ENCODE measurements around the gene SMIM12.

SMIM12 gene

DNA sequence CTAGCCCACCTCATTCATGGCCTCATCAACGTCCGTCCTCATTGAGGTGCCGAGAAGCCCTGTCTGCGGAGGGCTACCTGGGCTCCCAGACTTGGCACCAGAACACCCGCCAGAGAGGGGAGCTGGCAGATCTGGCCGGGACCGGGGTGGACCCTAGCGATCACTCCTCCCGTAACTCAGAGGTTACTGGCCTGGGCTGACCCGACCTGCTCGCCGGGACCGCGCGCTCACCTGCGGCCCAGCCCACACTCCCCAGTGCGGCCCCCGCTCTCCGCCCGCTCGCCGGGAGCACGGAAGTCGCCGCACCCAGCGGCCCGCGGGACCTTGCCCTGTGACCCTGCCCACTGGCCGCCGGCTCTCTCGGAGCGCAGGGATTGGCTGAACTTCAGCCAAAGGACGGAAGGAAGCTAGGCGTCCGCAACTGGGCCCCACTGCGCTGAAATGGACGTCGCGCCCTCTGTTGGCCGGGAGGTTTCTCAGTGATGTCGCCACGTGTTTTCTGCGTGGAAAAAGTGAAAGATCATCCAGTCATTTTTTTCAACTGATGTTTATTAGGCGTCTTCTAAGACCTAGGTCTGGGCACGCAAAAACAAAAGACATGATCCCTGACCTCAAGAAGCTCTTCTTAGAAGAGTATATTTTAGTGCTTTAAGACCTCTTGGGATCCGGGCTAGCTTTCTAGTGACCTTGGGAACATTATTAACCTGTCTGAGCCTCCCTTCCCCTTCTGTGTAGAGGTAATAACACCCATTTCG lies at the start of gene SMIM12:
Gene SMIM12 (minus strand): TSS at position 304 of the 755 bp plus-strand sequence. CDS start 3,772 bp downstream, outside the sequence.
- Histone ChIP-seq H3K27me3 (ENCODE audit: control insufficient read depth, insufficient read depth, low read length) (no peaks in the 10 kb centered on the region), H3K4me3 (ENCODE audit: low read length) (peak within 1 kb of the TSS; percentile 96), H3K36me3 (ENCODE audit: control insufficient read depth, insufficient read depth, low read length) (peaks cover 12% of the 10 kb centered on the region), H3K27ac (ENCODE audit: low read depth, low read length) (peak within 1 kb of the TSS; percentile 87), H3K4me1 (ENCODE audit: control insufficient read depth, insufficient read depth, low read length) (peaks cover 11% of the 10 kb centered on the region), H3K9ac (ENCODE audit: low read length) (peak within 1 kb of the TSS; percentile 63)

DNA sequence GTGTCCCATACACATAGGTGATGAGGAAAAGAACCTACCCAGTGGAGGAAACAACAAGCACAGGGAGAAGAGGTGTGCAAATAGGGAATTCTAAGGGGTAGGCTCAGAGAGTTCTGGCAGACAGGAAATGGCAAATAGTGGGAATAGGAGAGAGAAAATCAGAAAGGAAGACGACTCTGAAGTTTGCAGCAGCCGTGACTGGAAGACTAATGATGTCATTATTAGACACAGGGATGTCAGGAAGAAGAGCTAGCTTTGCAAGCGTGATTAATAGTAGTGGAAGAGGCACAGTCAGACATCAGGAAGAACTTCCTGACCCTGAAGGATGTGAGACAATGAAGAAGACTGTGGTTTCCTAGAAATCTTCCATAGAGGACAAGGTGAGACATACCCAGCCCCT lies 48.8 kb upstream of the SMIM12 start:
- Histone ChIP-seq H3K27ac (ENCODE audit: low read depth, low read length) (no peak overlapping the region), H3K9ac (ENCODE audit: low read length) (no peak overlapping the region), H3K4me3 (ENCODE audit: low read length) (no peak overlapping the region)

GRCh38 chr1:34907487-34908090 lies 48.0 kb upstream of the SMIM12 start:
- Histone ChIP-seq H3K9ac (ENCODE audit: low read length) (no peak overlapping the region), H3K36me3 (ENCODE audit: control insufficient read depth, insufficient read depth, low read length) (no peaks in the 10 kb centered on the region), H3K27me3 (ENCODE audit: control insufficient read depth, insufficient read depth, low read length) (no peaks in the 10 kb centered on the region), H3K27ac (ENCODE audit: low read depth, low read length) (no peak overlapping the region), H3K4me1 (ENCODE audit: control insufficient read depth, insufficient read depth, low read length) (no peaks in the 10 kb centered on the region), H3K4me3 (ENCODE audit: low read length) (no peak overlapping the region)

More for the DNA sequence above, 48.8 kb upstream of the SMIM12 start:
- no peaks in the 10 kb centered on the region for H3K4me1 ChIP-seq (ENCODE audit: control insufficient read depth, insufficient read depth, low read length)
- no peaks in the 10 kb centered on the region for H3K36me3 ChIP-seq (ENCODE audit: control insufficient read depth, insufficient read depth, low read length)
- H3K27me3 ChIP-seq (ENCODE audit: control insufficient read depth, insufficient read depth, low read length) = no peaks in the 10 kb centered on the region

DNA sequence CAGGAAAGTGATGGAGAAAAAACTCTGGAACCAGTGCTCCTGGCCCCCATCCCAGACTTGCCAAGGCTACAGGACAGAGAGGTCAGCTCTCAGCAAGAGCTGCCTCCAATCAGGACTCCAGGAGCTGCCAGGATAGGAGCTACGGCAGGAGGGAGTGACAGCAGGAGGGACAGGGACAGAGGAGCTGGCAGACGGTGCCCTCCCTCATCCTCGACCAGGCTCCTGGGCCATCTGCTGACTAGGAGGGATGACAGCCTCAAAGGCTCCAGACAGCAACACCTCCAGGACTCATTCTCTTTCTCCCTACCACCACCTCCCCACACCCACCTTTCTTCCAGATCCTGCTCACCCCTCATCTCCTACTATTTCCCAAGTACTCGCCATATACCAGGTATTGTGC lies 47.2 kb upstream of the SMIM12 start:
- Histone ChIP-seq H3K9ac (ENCODE audit: low read length) (no peak overlapping the region), H3K27me3 (ENCODE audit: control insufficient read depth, insufficient read depth, low read length) (no peaks in the 10 kb centered on the region), H3K36me3 (ENCODE audit: control insufficient read depth, insufficient read depth, low read length) (no peaks in the 10 kb centered on the region), H3K4me3 (ENCODE audit: low read length) (no peak overlapping the region), H3K27ac (ENCODE audit: low read depth, low read length) (no peak overlapping the region), H3K4me1 (ENCODE audit: control insufficient read depth, insufficient read depth, low read length) (no peaks in the 10 kb centered on the region)

GRCh38 chr1:34906222-34906621 lies 46.7 kb upstream of the SMIM12 start:
- H3K9ac ChIP-seq (ENCODE audit: low read length) = no peak overlapping the region
- H3K4me1 ChIP-seq (ENCODE audit: control insufficient read depth, insufficient read depth, low read length) = no peaks in the 10 kb centered on the region
- no peak overlapping the region for H3K27ac ChIP-seq (ENCODE audit: low read depth, low read length)
- H3K36me3 ChIP-seq (ENCODE audit: control insufficient read depth, insufficient read depth, low read length) = no peaks in the 10 kb centered on the region
- no peak overlapping the region for H3K4me3 ChIP-seq (ENCODE audit: low read length)
- no peaks in the 10 kb centered on the region for H3K27me3 ChIP-seq (ENCODE audit: control insufficient read depth, insufficient read depth, low read length)

DNA sequence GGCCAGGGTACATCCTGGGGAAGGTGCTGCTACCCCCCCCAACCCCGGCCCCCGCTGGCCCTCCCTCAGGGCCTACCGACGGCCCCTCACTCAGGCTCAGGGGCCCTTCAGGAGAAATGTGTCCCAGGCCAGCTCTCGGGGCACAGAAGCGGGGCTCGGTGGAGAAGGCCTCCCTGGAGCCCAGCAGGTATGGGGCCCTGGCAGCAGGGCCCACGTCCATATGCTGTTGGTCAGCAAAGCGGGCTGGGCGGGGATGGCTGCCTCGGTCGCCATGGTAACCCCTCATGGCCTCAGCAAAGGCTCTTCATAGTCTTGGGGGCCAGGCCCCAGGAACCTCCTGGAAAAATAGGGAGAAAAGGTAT lies 45.5 kb upstream of the SMIM12 start:
- Histone ChIP-seq H3K4me3 (ENCODE audit: low read length) (no peak overlapping the region), H3K27ac (ENCODE audit: low read depth, low read length) (no peak overlapping the region), H3K27me3 (ENCODE audit: control insufficient read depth, insufficient read depth, low read length) (no peaks in the 10 kb centered on the region), H3K36me3 (ENCODE audit: control insufficient read depth, insufficient read depth, low read length) (no peaks in the 10 kb centered on the region), H3K9ac (ENCODE audit: low read length) (no peak overlapping the region), H3K4me1 (ENCODE audit: control insufficient read depth, insufficient read depth, low read length) (no peaks in the 10 kb centered on the region)

DNA sequence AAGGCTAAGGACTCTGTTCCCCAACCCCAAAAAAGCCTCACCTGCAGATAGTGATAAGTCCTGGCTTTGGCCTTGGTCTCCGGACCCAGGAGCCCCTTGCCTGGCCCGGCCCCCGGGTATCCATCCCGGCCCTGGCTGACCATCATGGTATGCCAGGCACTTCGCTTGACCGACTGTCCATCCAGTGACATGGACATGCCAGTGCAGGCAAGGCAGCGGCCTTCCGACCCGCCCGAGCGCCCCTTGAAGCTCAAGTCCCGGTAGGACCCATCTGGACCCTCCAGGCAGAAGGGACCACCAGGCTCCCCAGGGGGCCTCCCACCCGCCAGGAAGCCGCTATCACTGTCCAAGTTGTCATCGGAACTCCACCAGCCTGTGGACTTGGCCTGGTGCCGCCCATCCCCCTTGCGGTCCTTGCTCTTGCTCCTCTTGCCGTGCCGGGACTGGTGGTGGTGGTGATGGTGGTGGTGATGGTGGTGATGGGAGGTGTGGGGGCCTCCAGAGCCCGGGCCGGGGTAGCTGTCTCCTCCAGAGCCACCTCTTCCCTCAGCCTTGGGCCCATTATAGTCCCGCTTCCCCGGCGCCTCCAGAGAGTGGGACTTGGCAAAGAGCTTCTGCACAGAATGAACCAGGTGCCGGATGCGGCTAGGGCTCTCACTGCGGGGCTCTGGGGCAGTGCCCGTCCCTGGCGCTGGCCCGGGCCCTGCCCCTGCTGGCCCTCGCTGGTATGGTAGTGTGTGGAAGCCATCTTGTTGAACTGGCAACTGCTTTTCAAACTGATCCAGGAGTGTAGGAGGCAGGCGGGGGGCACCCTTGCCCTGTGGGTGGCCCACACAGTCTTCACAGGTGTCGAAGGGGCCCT lies 44.9 kb upstream of the SMIM12 start:
- Histone ChIP-seq H3K9ac (ENCODE audit: low read length) (no peak overlapping the region), H3K4me3 (ENCODE audit: low read length) (no peak overlapping the region), H3K27ac (ENCODE audit: low read depth, low read length) (no peak overlapping the region), H3K27me3 (ENCODE audit: control insufficient read depth, insufficient read depth, low read length) (no peaks in the 10 kb centered on the region), H3K36me3 (ENCODE audit: control insufficient read depth, insufficient read depth, low read length) (no peaks in the 10 kb centered on the region), H3K4me1 (ENCODE audit: control insufficient read depth, insufficient read depth, low read length) (no peaks in the 10 kb centered on the region)

- no peak overlapping the region for H3K9ac ChIP-seq (ENCODE audit: low read length)
- H3K4me3 ChIP-seq (ENCODE audit: low read length) = no peak overlapping the region
- no peaks in the 10 kb centered on the region for H3K36me3 ChIP-seq (ENCODE audit: control insufficient read depth, insufficient read depth, low read length)
- no peak overlapping the region for H3K27ac ChIP-seq (ENCODE audit: low read depth, low read length)
- H3K4me1 ChIP-seq (ENCODE audit: control insufficient read depth, insufficient read depth, low read length) = no peaks in the 10 kb centered on the region
- H3K27me3 ChIP-seq (ENCODE audit: control insufficient read depth, insufficient read depth, low read length) = no peaks in the 10 kb centered on the region
Measured at GRCh38 chr1:34901919-34902318, 42.4 kb upstream of the SMIM12 start.

DNA sequence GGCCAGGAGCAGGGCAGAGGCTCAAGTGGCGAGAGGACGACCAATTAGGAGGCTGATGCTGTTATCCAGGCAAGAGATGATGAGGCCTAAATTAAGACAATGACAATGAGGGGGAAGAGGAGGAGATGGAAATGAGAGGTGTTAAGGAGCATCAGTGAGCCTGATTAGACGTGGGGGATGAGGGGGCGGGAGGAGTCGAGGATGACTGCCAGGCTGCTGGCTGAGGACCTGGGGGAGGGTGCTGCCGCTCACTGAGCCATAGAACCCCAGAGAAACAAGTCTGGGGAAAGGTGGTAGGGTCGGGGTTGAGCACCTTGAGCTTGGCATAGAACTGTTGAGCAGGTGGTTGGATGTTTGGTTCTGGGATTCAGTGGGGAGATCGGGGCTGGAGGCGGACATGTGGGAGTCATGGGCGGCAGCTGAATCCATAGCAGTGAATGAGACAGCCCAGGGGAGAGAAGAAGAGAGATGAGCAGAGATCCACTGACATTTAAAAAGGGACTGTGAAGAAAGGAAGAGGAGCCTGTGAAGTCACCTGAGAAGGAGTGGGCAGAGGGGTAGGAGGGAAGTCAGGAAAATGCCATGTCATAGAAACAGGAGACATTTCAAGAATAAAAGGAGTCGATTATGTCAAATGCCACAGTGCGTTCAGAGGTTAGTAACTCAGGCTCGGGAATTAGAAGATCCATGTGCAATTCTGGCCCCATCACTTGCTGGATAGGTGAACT lies 41.4 kb upstream of the SMIM12 start:
- Histone ChIP-seq H3K4me3 (ENCODE audit: low read length) (no peak overlapping the region), H3K36me3 (ENCODE audit: control insufficient read depth, insufficient read depth, low read length) (no peaks in the 10 kb centered on the region), H3K9ac (ENCODE audit: low read length) (no peak overlapping the region), H3K27ac (ENCODE audit: low read depth, low read length) (no peak overlapping the region), H3K4me1 (ENCODE audit: control insufficient read depth, insufficient read depth, low read length) (no peaks in the 10 kb centered on the region), H3K27me3 (ENCODE audit: control insufficient read depth, insufficient read depth, low read length) (no peaks in the 10 kb centered on the region)

GRCh38 chr1:34899906-34900305 lies 40.4 kb upstream of the SMIM12 start:
- Histone ChIP-seq H3K4me3 (ENCODE audit: low read length) (no peak overlapping the region), H3K27me3 (ENCODE audit: control insufficient read depth, insufficient read depth, low read length) (no peaks in the 10 kb centered on the region), H3K9ac (ENCODE audit: low read length) (no peak overlapping the region), H3K4me1 (ENCODE audit: control insufficient read depth, insufficient read depth, low read length) (no peaks in the 10 kb centered on the region), H3K36me3 (ENCODE audit: control insufficient read depth, insufficient read depth, low read length) (no peaks in the 10 kb centered on the region), H3K27ac (ENCODE audit: low read depth, low read length) (no peak overlapping the region)

DNA sequence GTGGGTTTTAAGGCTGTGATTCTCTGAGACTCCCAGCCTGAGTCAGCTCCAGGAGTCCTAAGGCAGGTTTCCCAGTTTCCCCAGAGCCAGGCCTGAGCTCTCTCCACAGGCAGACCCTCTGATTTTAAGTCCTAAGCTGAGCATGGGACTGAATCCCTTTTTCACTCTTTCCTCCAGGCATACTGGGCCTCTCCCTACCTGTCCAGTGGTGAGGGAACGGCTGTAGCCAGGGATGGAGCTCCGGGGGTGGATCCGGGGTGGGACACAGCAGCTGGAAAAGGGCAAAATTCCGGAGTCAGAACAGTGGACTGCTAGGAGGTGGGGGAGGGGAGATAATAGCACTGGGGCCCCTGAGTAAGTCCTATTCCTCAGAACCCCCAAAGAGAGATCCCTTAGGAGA lies 39.9 kb upstream of the SMIM12 start:
- H3K27me3 ChIP-seq (ENCODE audit: control insufficient read depth, insufficient read depth, low read length) = no peaks in the 10 kb centered on the region
- H3K27ac ChIP-seq (ENCODE audit: low read depth, low read length) = no peak overlapping the region
- H3K4me1 ChIP-seq (ENCODE audit: control insufficient read depth, insufficient read depth, low read length) = no peaks in the 10 kb centered on the region
- H3K36me3 ChIP-seq (ENCODE audit: control insufficient read depth, insufficient read depth, low read length) = no peaks in the 10 kb centered on the region
- no peak overlapping the region for H3K4me3 ChIP-seq (ENCODE audit: low read length)
- no peak overlapping the region for H3K9ac ChIP-seq (ENCODE audit: low read length)

GRCh38 chr1:34898330-34898761 lies 38.8 kb upstream of the SMIM12 start:
- Histone ChIP-seq H3K9ac (ENCODE audit: low read length) (no peak overlapping the region), H3K4me1 (ENCODE audit: control insufficient read depth, insufficient read depth, low read length) (no peaks in the 10 kb centered on the region), H3K4me3 (ENCODE audit: low read length) (no peak overlapping the region), H3K27me3 (ENCODE audit: control insufficient read depth, insufficient read depth, low read length) (no peaks in the 10 kb centered on the region), H3K36me3 (ENCODE audit: control insufficient read depth, insufficient read depth, low read length) (no peaks in the 10 kb centered on the region), H3K27ac (ENCODE audit: low read depth, low read length) (no peak overlapping the region)

Measured in rectal smooth muscle tissue (tissue), 1 donor.